Measurements from ENCODE around the gene LMCD1.

LMCD1 gene

DNA sequence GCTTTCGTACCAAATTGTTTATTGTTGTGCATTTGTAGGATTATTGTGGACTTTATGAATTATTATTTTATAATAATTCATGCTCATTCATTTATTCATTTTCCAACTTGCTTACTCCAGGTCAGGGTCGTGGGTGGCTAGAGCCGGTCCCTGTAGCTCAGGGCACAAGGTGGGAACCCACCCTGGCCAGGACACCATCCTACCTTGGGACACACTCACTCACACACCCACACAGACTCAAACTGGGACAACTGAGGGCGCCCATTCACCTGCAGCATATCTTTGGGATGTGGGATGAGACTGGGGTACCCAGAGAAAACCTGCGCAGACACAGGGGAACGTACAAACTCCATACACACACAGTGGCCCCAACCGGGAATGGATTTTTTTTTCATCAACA, 102.4 kb downstream of the LMCD1 start:
- H3K36me3 ChIP-seq (ENCODE audit: insufficient read depth, low read length): no peaks in the 10 kb centered on the region
- H3K9me2 ChIP-seq (ENCODE audit: low read depth, low read length): no peaks in the 10 kb centered on the region
- H3K27me3 ChIP-seq (ENCODE audit: insufficient read depth, low read length): peaks cover 7% of the 10 kb centered on the region; the same call in 1 of the 2 replicates
- H3K9me3 ChIP-seq (ENCODE audit: low read length): no peaks in the 10 kb centered on the region
- no peak overlapping the region for H3K27ac ChIP-seq (ENCODE audit: low read depth, low read length, poor library complexity, severe bottlenecking)
- no peaks in the 10 kb centered on the region for H3K4me1 ChIP-seq (ENCODE audit: insufficient read depth, low read length, severe bottlenecking)
- H3K4me3 ChIP-seq (ENCODE audit: low read depth, low read length, poor library complexity, severe bottlenecking): no peak overlapping the region
- H3F3A ChIP-seq (ENCODE audit: insufficient read depth, low read length): no peaks in the 10 kb centered on the region
- no peaks in the 10 kb centered on the region for H4K20me1 ChIP-seq (ENCODE audit: insufficient read depth, low read length)
- no peak overlapping the region for H2AFZ ChIP-seq (ENCODE audit: low read length)
- no peaks in the 10 kb centered on the region for H3K79me2 ChIP-seq (ENCODE audit: insufficient read depth, low read length)
- TF ChIP-seq, protein P1, sequence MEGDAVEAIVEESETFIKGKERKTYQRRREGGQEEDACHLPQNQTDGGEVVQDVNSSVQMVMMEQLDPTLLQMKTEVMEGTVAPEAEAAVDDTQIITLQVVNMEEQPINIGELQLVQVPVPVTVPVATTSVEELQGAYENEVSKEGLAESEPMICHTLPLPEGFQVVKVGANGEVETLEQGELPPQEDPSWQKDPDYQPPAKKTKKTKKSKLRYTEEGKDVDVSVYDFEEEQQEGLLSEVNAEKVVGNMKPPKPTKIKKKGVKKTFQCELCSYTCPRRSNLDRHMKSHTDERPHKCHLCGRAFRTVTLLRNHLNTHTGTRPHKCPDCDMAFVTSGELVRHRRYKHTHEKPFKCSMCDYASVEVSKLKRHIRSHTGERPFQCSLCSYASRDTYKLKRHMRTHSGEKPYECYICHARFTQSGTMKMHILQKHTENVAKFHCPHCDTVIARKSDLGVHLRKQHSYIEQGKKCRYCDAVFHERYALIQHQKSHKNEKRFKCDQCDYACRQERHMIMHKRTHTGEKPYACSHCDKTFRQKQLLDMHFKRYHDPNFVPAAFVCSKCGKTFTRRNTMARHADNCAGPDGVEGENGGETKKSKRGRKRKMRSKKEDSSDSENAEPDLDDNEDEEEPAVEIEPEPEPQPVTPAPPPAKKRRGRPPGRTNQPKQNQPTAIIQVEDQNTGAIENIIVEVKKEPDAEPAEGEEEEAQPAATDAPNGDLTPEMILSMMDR (IDR thresholded peaks at IDR 0.05; ENCODE audit: low read length): no peak
- TF ChIP-seq EZH2 (IDR thresholded peaks at IDR 0.05; ENCODE audit: borderline replicate concordance, low read length): no peak
- no peak overlapping the region for H3K9ac ChIP-seq (ENCODE audit: low read length)
- no peak overlapping the region for H3K4me2 ChIP-seq (ENCODE audit: low read length)

DNA sequence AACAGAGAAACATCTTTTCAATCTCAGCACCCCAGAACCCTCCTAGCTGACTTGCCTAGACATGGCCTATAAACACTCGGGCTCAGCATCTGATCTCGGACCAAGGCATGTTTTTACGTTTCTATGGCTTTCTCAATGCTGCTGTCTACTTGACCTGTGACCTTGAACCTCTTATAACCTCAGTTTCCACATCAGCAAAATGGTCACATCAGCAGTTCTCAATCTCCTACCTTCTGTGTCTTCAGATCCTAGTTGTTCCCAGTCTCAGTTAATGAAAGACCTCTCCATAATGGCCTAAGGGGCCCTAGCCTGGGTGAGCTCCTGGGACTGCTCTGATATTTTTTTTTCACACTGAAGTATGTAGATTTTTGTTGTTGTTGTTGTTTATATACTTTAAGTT, 103.4 kb downstream of the LMCD1 start:
- no peak overlapping the region for H3K4me2 ChIP-seq (ENCODE audit: low read length)
- H4K20me1 ChIP-seq (ENCODE audit: insufficient read depth, low read length): no peaks in the 10 kb centered on the region
- H3K36me3 ChIP-seq (ENCODE audit: insufficient read depth, low read length): no peaks in the 10 kb centered on the region
- H3F3A ChIP-seq (ENCODE audit: insufficient read depth, low read length): no peaks in the 10 kb centered on the region
- no peaks in the 10 kb centered on the region for H3K9me3 ChIP-seq (ENCODE audit: low read length)
- H3K9me2 ChIP-seq (ENCODE audit: low read depth, low read length): no peaks in the 10 kb centered on the region
- H3K27me3 ChIP-seq (ENCODE audit: insufficient read depth, low read length): peaks cover 7% of the 10 kb centered on the region; the same call in 1 of the 2 replicates
- H3K4me1 ChIP-seq (ENCODE audit: insufficient read depth, low read length, severe bottlenecking): no peaks in the 10 kb centered on the region
- H3K27ac ChIP-seq (ENCODE audit: low read depth, low read length, poor library complexity, severe bottlenecking): no peak overlapping the region
- H2AFZ ChIP-seq (ENCODE audit: low read length): no peak overlapping the region
- H3K9ac ChIP-seq (ENCODE audit: low read length): no peak overlapping the region
- TF ChIP-seq EZH2 (IDR thresholded peaks at IDR 0.05; ENCODE audit: borderline replicate concordance, low read length): no peak
- TF ChIP-seq, protein P1 (IDR thresholded peaks at IDR 0.05; ENCODE audit: low read length): no peak
- no peaks in the 10 kb centered on the region for H3K79me2 ChIP-seq (ENCODE audit: insufficient read depth, low read length)
- no peak overlapping the region for H3K4me3 ChIP-seq (ENCODE audit: low read depth, low read length, poor library complexity, severe bottlenecking)

DNA sequence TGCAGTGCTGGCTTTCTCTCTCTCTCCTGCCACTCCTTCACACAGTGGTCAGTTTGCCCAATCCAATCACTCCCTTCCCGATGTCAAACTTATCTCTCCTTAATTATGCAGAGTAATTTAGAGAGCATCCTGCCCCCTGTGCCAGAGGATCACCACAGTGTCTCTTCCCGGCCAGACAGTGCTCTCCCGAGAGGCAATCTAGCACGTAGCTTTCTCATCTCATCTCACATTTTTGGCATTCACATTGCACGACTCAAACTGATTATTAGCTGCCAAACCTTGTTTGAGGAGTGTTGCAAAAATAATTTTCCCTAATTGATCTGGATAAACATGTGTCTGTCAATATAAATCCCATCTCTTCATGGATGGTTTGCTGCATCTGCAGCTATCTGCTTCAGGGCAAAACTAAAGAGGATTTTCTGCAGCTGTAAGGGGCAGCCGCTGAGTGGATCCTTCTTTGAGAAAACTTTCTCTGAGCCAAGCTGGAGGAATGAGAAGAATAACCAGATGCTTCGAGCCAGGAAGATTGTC, 105.1 kb downstream of the LMCD1 start:
- H2AFZ ChIP-seq (ENCODE audit: low read length): no peak overlapping the region
- H3K79me2 ChIP-seq (ENCODE audit: insufficient read depth, low read length): no peaks in the 10 kb centered on the region
- TF ChIP-seq EZH2 (IDR thresholded peaks at IDR 0.05; ENCODE audit: borderline replicate concordance, low read length): no peak
- TF ChIP-seq, protein P1 (IDR thresholded peaks at IDR 0.05; ENCODE audit: low read length): no peak
- no peak overlapping the region for H3K27ac ChIP-seq (ENCODE audit: low read depth, low read length, poor library complexity, severe bottlenecking)
- no peaks in the 10 kb centered on the region for H4K20me1 ChIP-seq (ENCODE audit: insufficient read depth, low read length)
- no peaks in the 10 kb centered on the region for H3K36me3 ChIP-seq (ENCODE audit: insufficient read depth, low read length)
- no peaks in the 10 kb centered on the region for H3K4me1 ChIP-seq (ENCODE audit: insufficient read depth, low read length, severe bottlenecking)
- peaks cover 7% of the 10 kb centered on the region; the same call in 1 of the 2 replicates for H3K27me3 ChIP-seq (ENCODE audit: insufficient read depth, low read length)
- H3K9me2 ChIP-seq (ENCODE audit: low read depth, low read length): no peaks in the 10 kb centered on the region
- no peaks in the 10 kb centered on the region for H3F3A ChIP-seq (ENCODE audit: insufficient read depth, low read length)
- H3K4me2 ChIP-seq (ENCODE audit: low read length): no peak overlapping the region
- no peaks in the 10 kb centered on the region for H3K9me3 ChIP-seq (ENCODE audit: low read length)
- H3K4me3 ChIP-seq (ENCODE audit: low read depth, low read length, poor library complexity, severe bottlenecking): no peak overlapping the region
- no peak overlapping the region for H3K9ac ChIP-seq (ENCODE audit: low read length)
